Astrocyte (in vitro differentiated cells and primary cell): Measurements from ENCODE around the gene C11orf98. TPM values are rescaled to one million over a fixed set of nuclear protein-coding genes. Genes with fewer than 3 reads are reported as not detected.

Experiments
- total RNA-seq: library from RNA; stranded (reverse); gene quantifications from 2 replicates; pipeline ENCODE4 v1.2.1, GENCODE V29; 2021

Gene C11orf98
- total RNA-seq, 1 donor from 2014 or later: 69.8 TPM

Other genes starting within 250 kb of the C11orf98 start
- gene SCGB1A1, start 246.2 kb downstream of the C11orf98 start, total RNA-seq: not detected in 2 replicates
- 305 and 378 TPM in 2 replicates for gene AHNAK, start 118.4 kb downstream of the C11orf98 start, total RNA-seq
- gene EEF1G, start 91.3 kb downstream of the C11orf98 start, total RNA-seq: 1,185 and 1,298 TPM in 2 replicates
- 16.8 and 18.3 TPM in 2 replicates for gene TUT1, start 73.7 kb downstream of the C11orf98 start, total RNA-seq
- gene MTA2, start 63.3 kb downstream of the C11orf98 start, total RNA-seq: 123 and 136 TPM in 2 replicates
- gene EML3, start 52.4 kb downstream of the C11orf98 start, total RNA-seq: 25.5 and 29.8 TPM in 2 replicates
- gene ROM1, start 52.0 kb downstream of the C11orf98 start, total RNA-seq: 0.79 and 1.3 TPM in 2 replicates
- gene B3GAT3, start 43.2 kb downstream of the C11orf98 start, total RNA-seq: 52.4 and 54.5 TPM in 2 replicates
- 323 and 344 TPM in 2 replicates for gene GANAB, start 18.6 kb downstream of the C11orf98 start, total RNA-seq
- 16.7 and 18.4 TPM in 2 replicates for gene INTS5, start 11.9 kb downstream of the C11orf98 start, total RNA-seq
- gene CSKMT, start 102 bp upstream of the C11orf98 start, total RNA-seq: 15.6 and 23.3 TPM in 2 replicates
- 7.2 and 8.7 TPM in 2 replicates for gene UQCC3, start 6.5 kb upstream of the C11orf98 start, total RNA-seq
- 6.4 and 8.0 TPM in 2 replicates for gene LBHD1, start 7.1 kb upstream of the C11orf98 start, total RNA-seq
- 80.0 and 89.8 TPM in 2 replicates for gene UBXN1, start 13.9 kb upstream of the C11orf98 start, total RNA-seq
- 0.17 and 0.43 TPM in 2 replicates for gene LRRN4CL, start 24.3 kb upstream of the C11orf98 start, total RNA-seq
- 51.1 and 55.0 TPM in 2 replicates for gene BSCL2, start 42.2 kb upstream of the C11orf98 start, total RNA-seq
- gene GNG3, start 42.5 kb upstream of the C11orf98 start, total RNA-seq: 0.46 TPM in 1 of 2 replicates, not detected in the other
- 39.9 and 40.0 TPM in 2 replicates for gene HNRNPUL2, start 62.2 kb upstream of the C11orf98 start, total RNA-seq
- 51.9 and 60.8 TPM in 2 replicates for gene TTC9C, start 63.3 kb upstream of the C11orf98 start, total RNA-seq
- gene ZBTB3, start 89.0 kb upstream of the C11orf98 start, total RNA-seq: 11.0 and 11.2 TPM in 2 replicates
- gene POLR2G, start 96.4 kb upstream of the C11orf98 start, total RNA-seq: 88.3 and 89.1 TPM in 2 replicates
- 14.7 and 15.1 TPM in 2 replicates for gene TAF6L, start 106.2 kb upstream of the C11orf98 start, total RNA-seq
- 51.3 and 57.5 TPM in 2 replicates for gene TMEM179B, start 122.2 kb upstream of the C11orf98 start, total RNA-seq
- gene TMEM223, start 126.8 kb upstream of the C11orf98 start, total RNA-seq: 7.8 and 11.3 TPM in 2 replicates
- 51.4 and 55.9 TPM in 2 replicates for gene NXF1, start 140.2 kb upstream of the C11orf98 start, total RNA-seq
- 44.2 and 45.7 TPM in 2 replicates for gene STX5, start 166.8 kb upstream of the C11orf98 start, total RNA-seq
- not detected in 2 replicates for gene TEX54, start 167.6 kb upstream of the C11orf98 start, total RNA-seq
- gene WDR74, start 174.4 kb upstream of the C11orf98 start, total RNA-seq: 46.8 and 53.5 TPM in 2 replicates
- gene SLC3A2, start 215.7 kb upstream of the C11orf98 start, total RNA-seq: 588 and 592 TPM in 2 replicates